Middle frontal gyrus (tissue), 1 donor: Measurements from ENCODE around the gene MIA2.
"Not testable (repeated sequence)": the region's sequence is repeated elsewhere in the genome, so short reads cannot be mapped to it uniquely, and the experiment has no call there.

ENCODE experiments used
- DNase-seq: peaks from one replicate; pipeline ENCODE4 v3.0.0-alpha.2; 2015; ENCODE audit warnings: low spot score; ENCODE audit errors: extremely low spot score

MIA2 gene

GRCh38 chr14:39233680-39234326 is at the start of gene MIA2:
Gene MIA2, plus strand, starts transcription at chr14:39233915. Its CDS starts 200 bp downstream, at chr14:39234115.
- DNase-seq: no peak

GRCh38 chr14:39184628-39185255 is 49.0 kb upstream of the MIA2 start:
- no peak for DNase-seq

- DNase-seq: no peak
These were observed 48.3 kb upstream of the MIA2 start for GRCh38 chr14:39185256-39186049.

- DNase-seq: no peak
These were observed 46.7 kb upstream of the MIA2 start for GRCh38 chr14:39186941-39187525.

- DNase-seq: no peak
These were observed 29.8 kb upstream of the MIA2 start for GRCh38 chr14:39203659-39204606.

- not testable (repeated sequence) for DNase-seq
These were observed 26.3 kb upstream of the MIA2 start for GRCh38 chr14:39207430-39207829.

GRCh38 chr14:39211109-39211741 is 22.5 kb upstream of the MIA2 start:
- no peak for DNase-seq

GRCh38 chr14:39212034-39212433 is 21.7 kb upstream of the MIA2 start:
- no peak for DNase-seq

- DNase-seq: no peak
These were observed 21.0 kb upstream of the MIA2 start for GRCh38 chr14:39212693-39213092.

GRCh38 chr14:39217214-39217879 is 16.4 kb upstream of the MIA2 start:
- DNase-seq: no peak

GRCh38 chr14:39218171-39218769 is 15.4 kb upstream of the MIA2 start:
- DNase-seq: no peak

- DNase-seq: no peak
These were observed 14.6 kb upstream of the MIA2 start for GRCh38 chr14:39219075-39219499.

- DNase-seq: not testable (repeated sequence)
These were observed 13.2 kb upstream of the MIA2 start for GRCh38 chr14:39220473-39220872.

- no peak for DNase-seq
These were observed 5.7 kb upstream of the MIA2 start for GRCh38 chr14:39228044-39228443.

GRCh38 chr14:39228509-39229221 is 5.0 kb upstream of the MIA2 start:
- no peak for DNase-seq

GRCh38 chr14:39229222-39229543 is 4.5 kb upstream of the MIA2 start:
- no peak for DNase-seq

GRCh38 chr14:39229601-39230110 is 4.1 kb upstream of the MIA2 start:
- no peak for DNase-seq

GRCh38 chr14:39230416-39231035 is 3.2 kb upstream of the MIA2 start:
- no peak for DNase-seq
